Kidney (tissue), 14 donors: ENCODE measurements around the gene ADAMTSL2. TPM values are rescaled to one million over a fixed set of nuclear protein-coding genes. Genes with fewer than 3 reads are reported as not detected.

Source experiments
- DNase-seq, 5 donors: peaks; one replicate each; pipeline ENCODE4 v3.0.0-alpha.2; 2013 to 2020
- FAIRE-seq: peaks from 2 replicates; lab custom pipeline; 2012; peaks lifted over from hg19 to GRCh38; lab: Jason Lieb, UNC
- H3K27ac ChIP-seq, 2 donors: one replicate each; pipeline ENCODE4 v1.7.0; 2013; ENCODE audit warnings: low read depth in 2 of 2, low read length in 2 of 2, inconsistent platforms in 1 of 2
- H3K27me3 ChIP-seq: one replicate; pipeline ENCODE4 v1.7.1; 2013; ENCODE audit warnings: low read length, inconsistent platforms; ENCODE audit not compliant: control insufficient read depth, insufficient read depth
- H3K36me3 ChIP-seq, 3 donors: one replicate each; pipeline versions ENCODE4 v1.7.0 to v1.7.1; 2013; ENCODE audit warnings: low read length in 3 of 3, control low read depth in 1 of 3, inconsistent platforms in 1 of 3; ENCODE audit not compliant: insufficient read depth in 3 of 3, control insufficient read depth in 2 of 3
- H3K4me1 ChIP-seq, 3 donors: one replicate each; pipeline versions ENCODE4 v1.7.0 to v1.7.1; 2013; ENCODE audit warnings: low read length in 3 of 3, inconsistent platforms in 1 of 3, low read depth in 1 of 3; ENCODE audit not compliant: control insufficient read depth in 2 of 3, insufficient read depth in 2 of 3
- H3K4me3 ChIP-seq, 3 donors: one replicate each; pipeline versions ENCODE4 v1.7.0 to v1.8.1; 2013; ENCODE audit warnings: low read length in 3 of 3, control low read depth in 1 of 3, inconsistent platforms in 1 of 3
- H3K9ac ChIP-seq, 3 donors: one replicate each; pipeline versions ENCODE4 v1.7.0 to v1.7.1; 2013; ENCODE audit warnings: low read length in 3 of 3, control low read depth in 1 of 3, inconsistent platforms in 1 of 3
- H3K9me3 ChIP-seq, 3 donors: one replicate each; pipeline versions ENCODE4 v1.7.0 to v1.7.1; 2013; ENCODE audit warnings: low read length in 3 of 3, control low read depth in 1 of 3, inconsistent platforms in 1 of 3; ENCODE audit not compliant: control insufficient read depth in 2 of 3, insufficient read depth in 1 of 3
- intact Hi-C: fragments of 100-400 bp; cut with DNase I; formaldehyde crosslinking; loops from one replicate; pipeline ENCODE4 v1.11.1; 2022
- polyA plus RNA-seq: library from polyadenylated mRNA; stranded (reverse); fragments of 350-450 nt; fragmentation: Illumina TruSeq; extraction: RNeasy Lipid Tissue Mini Kit (QIAGEN cat#74804); gene quantifications from one replicate; pipeline ENCODE4 v1.2.3, GENCODE V29; 2014; ENCODE audit warnings: low read depth, low replicate concordance; ENCODE audit not compliant: insufficient read depth
- total RNA-seq: library from RNA; stranded (reverse); fragmentation: NEBNext Ultra II Directional; extraction: Animal tissue kit (Norgen Biotek cat#: 25700); gene quantifications from one replicate; pipeline ENCODE4 v1.2.1, GENCODE V29; 2021
- TF ChIP-seq, protein P1 (sequence below): IDR thresholded peaks from 3 replicates; pipeline ENCODE4 v1.5.1; 2012; ENCODE audit warnings: mild to moderate bottlenecking, moderate library complexity, borderline replicate concordance; ENCODE audit not compliant: insufficient read depth; ENCODE audit errors: extremely low read depth
- donor health status: control.
- donor health status: control.
- donor health status: control.
- donor health status: control.
- donor health status: control.
- donor health status: DM: yes; HTN: yes; CAD: no.
- donor health status: Normal renal cell carcinoma (clear cell type).

Gene ADAMTSL2
- total and polyA plus RNA-seq, 2 donors from 2014 or later, result 20.0 to 32.1 TPM

- intact Hi-C loops, result no loop called here
- Histone ChIP-seq H3K27me3 (no peaks in the 10 kb centered on the region), H3K9ac (no peak overlapping the region), H3K9me3 (peaks cover 0 to 17% (median 0%) of the 10 kb centered on the region in 3 donors), H3K36me3 (no peaks in the 10 kb centered on the region), H3K4me1 (no peaks in the 10 kb centered on the region), H3K27ac (no peak overlapping the region), H3K4me3 (no peak overlapping the region)
- no peak for FAIRE-seq
- TF ChIP-seq, protein P1, sequence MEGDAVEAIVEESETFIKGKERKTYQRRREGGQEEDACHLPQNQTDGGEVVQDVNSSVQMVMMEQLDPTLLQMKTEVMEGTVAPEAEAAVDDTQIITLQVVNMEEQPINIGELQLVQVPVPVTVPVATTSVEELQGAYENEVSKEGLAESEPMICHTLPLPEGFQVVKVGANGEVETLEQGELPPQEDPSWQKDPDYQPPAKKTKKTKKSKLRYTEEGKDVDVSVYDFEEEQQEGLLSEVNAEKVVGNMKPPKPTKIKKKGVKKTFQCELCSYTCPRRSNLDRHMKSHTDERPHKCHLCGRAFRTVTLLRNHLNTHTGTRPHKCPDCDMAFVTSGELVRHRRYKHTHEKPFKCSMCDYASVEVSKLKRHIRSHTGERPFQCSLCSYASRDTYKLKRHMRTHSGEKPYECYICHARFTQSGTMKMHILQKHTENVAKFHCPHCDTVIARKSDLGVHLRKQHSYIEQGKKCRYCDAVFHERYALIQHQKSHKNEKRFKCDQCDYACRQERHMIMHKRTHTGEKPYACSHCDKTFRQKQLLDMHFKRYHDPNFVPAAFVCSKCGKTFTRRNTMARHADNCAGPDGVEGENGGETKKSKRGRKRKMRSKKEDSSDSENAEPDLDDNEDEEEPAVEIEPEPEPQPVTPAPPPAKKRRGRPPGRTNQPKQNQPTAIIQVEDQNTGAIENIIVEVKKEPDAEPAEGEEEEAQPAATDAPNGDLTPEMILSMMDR, result no peak
- DNase-seq, result peak in 1 of 5 donors; percentile 54
Measured at GRCh38 chr9:133593587-133594253, 59.2 kb downstream of the ADAMTSL2 start.

GRCh38 chr9:133594310-133594709, 59.8 kb downstream of the ADAMTSL2 start:
- Histone ChIP-seq H3K36me3 (no peaks in the 10 kb centered on the region), H3K9ac (no peak overlapping the region), H3K27me3 (no peaks in the 10 kb centered on the region), H3K27ac (no peak overlapping the region), H3K9me3 (peaks cover 0 to 17% (median 0%) of the 10 kb centered on the region in 3 donors), H3K4me1 (no peaks in the 10 kb centered on the region), H3K4me3 (no peak overlapping the region)
- FAIRE-seq (no peak), DNase-seq (no peak)
- TF ChIP-seq, protein P1, result no peak
- intact Hi-C loops, result no loop called here

DNA sequence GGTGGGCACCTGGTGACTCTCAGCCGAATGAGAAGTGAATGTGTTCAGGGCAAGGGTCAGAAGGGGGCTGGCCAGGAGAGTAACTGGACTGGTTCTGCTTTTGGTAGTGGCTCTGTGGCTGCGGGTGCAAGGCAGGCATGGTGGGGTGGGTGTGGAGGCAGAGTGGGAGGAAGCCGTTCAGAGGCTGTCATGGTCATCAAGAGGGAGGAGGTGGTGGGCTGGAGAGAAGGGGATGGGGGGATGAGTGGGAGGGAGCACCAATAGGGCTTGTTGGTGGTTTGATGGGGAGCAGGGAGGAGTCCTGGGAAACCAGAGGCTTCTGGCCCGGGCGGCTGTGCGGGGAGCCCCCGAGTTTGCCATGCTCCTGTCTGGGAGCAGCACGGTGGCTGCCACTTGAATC, 61.4 kb downstream of the ADAMTSL2 start:
- no peaks in the 10 kb centered on the region for H3K36me3 ChIP-seq
- H3K4me1 ChIP-seq, result no peaks in the 10 kb centered on the region
- H3K27me3 ChIP-seq, result no peaks in the 10 kb centered on the region
- H3K9me3 ChIP-seq, result peaks cover 0 to 17% (median 4%) of the 10 kb centered on the region in 3 donors
- no peak overlapping the region for H3K9ac ChIP-seq
- DNase-seq (no peak), FAIRE-seq (no peak)
- intact Hi-C loops, result no loop called here
- TF ChIP-seq, protein P1, result no peak
- no peak overlapping the region for H3K4me3 ChIP-seq
- H3K27ac ChIP-seq, result no peak overlapping the region
